ENCODE measurements around the gene ZBTB42.

ZBTB42 gene

GRCh38 chr14:104768437-104769323, 32.2 kb upstream of the ZBTB42 start:
- DNase-seq, result peak; percentile 85
- in situ Hi-C loops (cut with MboI; ENCODE audit: low pct_unique_long_range_greater_than_20kb, low sequenced_read_pairs), result no loop called here

- no peak for DNase-seq
- in situ Hi-C loops (cut with MboI; ENCODE audit: low pct_unique_long_range_greater_than_20kb, low sequenced_read_pairs), result no loop called here
Measured at GRCh38 chr14:104769324-104770071, 31.4 kb upstream of the ZBTB42 start.

DNA sequence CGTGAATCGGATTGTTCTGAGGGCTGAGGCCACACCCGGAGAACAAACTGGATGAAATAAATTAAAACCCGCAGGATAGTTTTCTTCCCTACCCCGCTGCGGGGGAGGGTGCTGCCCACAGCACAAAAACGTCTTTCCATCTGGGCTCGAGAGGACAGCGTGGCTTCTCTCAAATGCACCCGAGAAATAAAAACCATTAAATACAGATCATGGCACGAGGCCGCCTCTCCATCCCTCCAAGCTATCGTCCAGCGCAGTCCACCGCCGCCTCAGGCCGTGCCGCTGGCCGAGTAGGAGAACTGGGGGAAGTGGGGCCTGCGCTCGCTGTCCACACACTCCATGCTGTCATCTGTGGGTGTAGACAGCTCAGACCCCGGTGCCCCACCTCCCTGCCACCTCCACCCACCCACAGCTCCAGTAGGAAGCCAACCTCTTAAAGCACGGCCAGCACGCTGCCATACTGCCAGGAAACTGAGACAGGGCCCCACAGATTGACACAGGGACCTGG, 30.8 kb upstream of the ZBTB42 start:
- in situ Hi-C loops (cut with MboI; ENCODE audit: low pct_unique_long_range_greater_than_20kb, low sequenced_read_pairs), result no loop called here
- DNase-seq, result no peak

- DNase-seq, result peak; percentile 41
- in situ Hi-C loops (cut with MboI; ENCODE audit: low pct_unique_long_range_greater_than_20kb, low sequenced_read_pairs), result no loop called here
Measured at GRCh38 chr14:104770851-104771272, 30.0 kb upstream of the ZBTB42 start.

- DNase-seq, result no peak
- in situ Hi-C loops (cut with MboI; ENCODE audit: low pct_unique_long_range_greater_than_20kb, low sequenced_read_pairs), result no loop called here
Measured at GRCh38 chr14:104771374-104771773, 29.5 kb upstream of the ZBTB42 start.

DNA sequence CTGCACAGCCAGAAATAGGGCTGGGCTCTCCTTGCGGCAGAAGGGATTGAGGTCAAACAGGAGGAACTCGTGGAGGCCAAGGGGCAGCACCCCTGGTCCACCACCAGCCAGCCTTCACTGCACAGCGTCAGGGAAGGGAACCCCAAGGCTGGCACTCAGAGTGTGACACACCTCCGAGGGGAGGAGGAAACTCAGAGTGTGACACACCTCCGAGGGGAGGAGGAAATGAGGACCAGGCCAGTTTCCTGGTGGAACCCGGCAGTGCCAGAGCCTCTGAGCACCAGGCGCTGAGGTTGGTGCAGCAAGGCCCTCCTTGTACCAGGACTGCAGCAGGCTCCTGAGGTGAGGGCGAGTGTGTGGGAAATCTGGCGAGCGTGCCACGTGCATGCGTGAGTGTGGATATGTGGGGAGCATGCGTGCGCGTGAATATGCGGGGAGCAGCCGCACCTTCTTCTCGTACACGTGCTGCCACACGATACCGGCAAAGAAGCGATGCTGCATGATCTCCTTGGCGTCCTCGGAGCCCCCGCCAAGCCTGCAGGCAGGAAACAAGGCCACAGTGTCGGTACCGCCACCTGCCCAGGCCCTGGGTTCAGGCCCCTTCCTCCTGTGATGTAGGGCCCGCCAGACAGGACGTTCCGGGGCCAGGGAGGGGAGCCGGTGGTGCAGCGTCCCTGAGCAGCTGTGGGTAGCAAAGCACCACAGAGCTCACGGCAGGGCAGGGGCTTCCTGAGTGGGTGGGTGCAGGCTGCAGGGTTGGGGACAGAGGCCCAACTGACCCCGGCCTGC, 28.8 kb upstream of the ZBTB42 start:
- in situ Hi-C loops (cut with MboI; ENCODE audit: low pct_unique_long_range_greater_than_20kb, low sequenced_read_pairs), result no loop called here
- DNase-seq, result no peak

GRCh38 chr14:104772707-104773504, 28.0 kb upstream of the ZBTB42 start:
- in situ Hi-C loops (cut with MboI; ENCODE audit: low pct_unique_long_range_greater_than_20kb, low sequenced_read_pairs), result no loop called here
- no peak for DNase-seq

GRCh38 chr14:104773505-104774452, 27.1 kb upstream of the ZBTB42 start:
- DNase-seq, result no peak
- in situ Hi-C loops (cut with MboI; ENCODE audit: low pct_unique_long_range_greater_than_20kb, low sequenced_read_pairs), result no loop called here

- DNase-seq, result no peak
- in situ Hi-C loops (cut with MboI; ENCODE audit: low pct_unique_long_range_greater_than_20kb, low sequenced_read_pairs), result no loop called here
Measured at GRCh38 chr14:104774453-104775072, 26.3 kb upstream of the ZBTB42 start.

GRCh38 chr14:104775073-104775489, 25.8 kb upstream of the ZBTB42 start:
- DNase-seq, result no peak
- in situ Hi-C loops (cut with MboI; ENCODE audit: low pct_unique_long_range_greater_than_20kb, low sequenced_read_pairs), result no loop called here

- no peak for DNase-seq
- in situ Hi-C loops (cut with MboI; ENCODE audit: low pct_unique_long_range_greater_than_20kb, low sequenced_read_pairs), result no loop called here
Measured at GRCh38 chr14:104776481-104776880, 24.4 kb upstream of the ZBTB42 start.

- in situ Hi-C loops (cut with MboI; ENCODE audit: low pct_unique_long_range_greater_than_20kb, low sequenced_read_pairs), result no loop called here
Measured at GRCh38 chr14:104776961-104777807, 23.7 kb upstream of the ZBTB42 start.

GRCh38 chr14:104777808-104778249, 23.1 kb upstream of the ZBTB42 start:
- DNase-seq, result no peak
- in situ Hi-C loops (cut with MboI; ENCODE audit: low pct_unique_long_range_greater_than_20kb, low sequenced_read_pairs), result no loop called here

More at GRCh38 chr14:104776961-104777807, 23.7 kb upstream of the ZBTB42 start:
- DNase-seq, result no peak

- in situ Hi-C loops (cut with MboI; ENCODE audit: low pct_unique_long_range_greater_than_20kb, low sequenced_read_pairs), result no loop called here
- DNase-seq, result no peak
Measured at GRCh38 chr14:104778694-104779331, 22.1 kb upstream of the ZBTB42 start.

DNA sequence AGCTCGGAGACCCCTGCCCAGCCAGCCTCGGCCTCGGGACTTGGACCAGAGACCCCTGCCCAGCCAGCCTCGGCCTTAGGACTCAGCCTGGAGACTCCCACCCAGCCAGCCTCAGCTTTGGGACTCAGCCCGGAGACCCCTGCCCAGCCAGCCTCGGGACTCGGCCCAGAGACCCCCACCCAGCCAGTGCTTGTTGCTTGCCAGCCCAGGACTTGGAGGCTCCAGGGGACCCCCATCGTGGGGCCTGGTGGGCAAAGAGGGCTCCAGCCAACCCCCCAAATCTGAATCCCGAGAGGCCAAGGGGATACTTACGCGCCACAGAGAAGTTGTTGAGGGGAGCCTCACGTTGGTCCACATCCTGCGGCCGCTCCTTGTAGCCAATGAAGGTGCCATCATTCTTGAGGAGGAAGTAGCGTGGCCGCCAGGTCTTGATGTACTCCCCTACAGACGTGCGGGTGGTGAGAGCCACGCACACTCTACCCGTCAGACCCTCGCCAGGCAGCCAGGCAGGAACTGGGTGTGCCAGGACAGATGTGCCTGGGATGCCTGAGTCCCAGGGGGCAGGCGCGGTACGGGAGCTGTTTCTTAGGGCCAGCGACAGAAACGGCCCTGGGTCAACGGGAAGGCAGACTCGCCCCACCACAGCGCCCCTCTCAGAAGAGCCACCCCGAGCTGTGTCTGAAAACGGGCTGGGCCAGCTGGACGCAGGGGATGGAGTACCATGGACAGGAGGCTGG, 21.0 kb upstream of the ZBTB42 start:
- in situ Hi-C loops (cut with MboI; ENCODE audit: low pct_unique_long_range_greater_than_20kb, low sequenced_read_pairs), result no loop called here
- DNase-seq, result no peak
